Neuron (in vitro differentiated cells): ENCODE measurements around the gene VSTM2B.

Experiments
- H2AFZ ChIP-seq: one replicate; pipeline ENCODE4 v1.6.1; 2013; ENCODE audit warnings: low read depth, mild to moderate bottlenecking, inconsistent platforms, low read length, moderate library complexity
- H3K27me3 ChIP-seq: one replicate; pipeline ENCODE4 v1.6.1; 2013; ENCODE audit warnings: low read length; ENCODE audit not compliant: insufficient read depth
- H3K36me3 ChIP-seq: one replicate; pipeline ENCODE4 v1.6.1; 2013; ENCODE audit warnings: low read length; ENCODE audit not compliant: insufficient read depth
- H3K4me1 ChIP-seq: one replicate; pipeline ENCODE4 v1.6.1; 2013; ENCODE audit warnings: low read length; ENCODE audit not compliant: insufficient read depth
- H3K4me3 ChIP-seq: 2 replicates; pipeline ENCODE4 v1.5.1; 2013; ENCODE audit warnings: mild to moderate bottlenecking, low read length, moderate library complexity
- H3K9me3 ChIP-seq: one replicate; pipeline ENCODE4 v1.6.1; 2013; ENCODE audit warnings: low read length

VSTM2B gene

DNA sequence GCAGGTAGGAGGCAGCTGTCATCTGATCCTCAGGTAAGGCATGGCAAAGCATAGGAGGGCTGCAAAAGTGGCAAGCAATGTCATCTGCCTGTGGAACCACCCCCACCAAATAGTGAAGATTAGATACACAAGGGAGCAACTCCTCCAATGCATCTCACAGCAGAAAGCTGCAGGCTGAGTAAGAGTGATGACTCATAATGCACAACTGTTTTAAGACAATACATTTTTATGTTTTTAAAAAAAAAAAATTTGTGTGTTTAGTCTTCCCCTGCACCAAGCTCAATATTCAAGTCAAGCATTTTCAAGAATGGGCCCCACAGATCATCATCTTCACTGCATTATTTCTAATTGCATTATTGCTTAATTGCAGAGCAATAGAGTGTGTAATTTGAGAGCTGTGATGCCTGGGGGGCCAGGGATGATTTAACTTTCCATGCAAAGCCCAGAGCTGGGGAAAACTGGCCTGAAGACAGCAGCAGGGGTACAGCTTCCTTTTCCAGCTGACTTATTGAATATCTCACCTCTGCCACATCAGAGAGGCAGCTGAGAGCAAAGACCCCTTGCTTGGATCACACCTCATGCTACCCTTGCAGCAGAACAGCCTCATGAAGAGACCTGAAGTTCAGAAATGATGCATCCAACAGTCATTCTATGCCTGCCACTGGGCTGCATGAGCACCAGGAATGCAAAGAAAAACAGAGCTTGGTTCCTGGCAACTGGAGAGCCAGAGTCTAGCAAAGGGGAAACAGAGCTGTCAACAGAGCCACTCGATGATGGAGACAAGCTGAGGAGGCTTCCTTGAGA is 57.6 kb downstream of the VSTM2B start:
- H3K4me1 ChIP-seq: no peaks in the 10 kb centered on the region
- no peaks in the 10 kb centered on the region for H3K9me3 ChIP-seq
- no peaks in the 10 kb centered on the region for H3K27me3 ChIP-seq

DNA sequence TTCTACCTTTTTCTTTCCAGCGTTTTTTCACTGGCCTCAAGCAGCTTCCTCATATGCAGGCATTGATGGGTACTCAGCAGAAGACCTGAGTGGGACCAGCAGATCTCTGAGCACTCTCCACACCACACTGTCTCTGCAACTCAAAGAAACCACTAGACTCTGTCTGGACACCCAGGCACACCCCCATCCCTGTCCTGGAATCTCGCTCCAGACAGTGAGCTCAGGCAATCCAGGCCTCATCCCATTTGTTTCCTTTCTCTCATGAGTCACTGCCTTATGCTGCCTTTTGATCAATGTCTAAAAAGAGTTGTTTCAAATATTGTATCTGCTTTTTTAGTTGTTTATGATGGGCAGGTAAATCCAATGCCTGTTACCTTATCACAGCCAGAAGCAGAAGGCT is 60.6 kb downstream of the VSTM2B start:
- Histone ChIP-seq H3K36me3 (no peaks in the 10 kb centered on the region), H3K4me1 (no peaks in the 10 kb centered on the region), H3K9me3 (no peaks in the 10 kb centered on the region), H2AFZ (no peak overlapping the region), H3K27me3 (peaks cover 2% of the 10 kb centered on the region), H3K4me3 (no peak overlapping the region)

More for the DNA sequence above, 57.6 kb downstream of the VSTM2B start:
- no peaks in the 10 kb centered on the region for H3K36me3 ChIP-seq
- no peak overlapping the region for H2AFZ ChIP-seq
- H3K4me3 ChIP-seq: no peak overlapping the region

DNA sequence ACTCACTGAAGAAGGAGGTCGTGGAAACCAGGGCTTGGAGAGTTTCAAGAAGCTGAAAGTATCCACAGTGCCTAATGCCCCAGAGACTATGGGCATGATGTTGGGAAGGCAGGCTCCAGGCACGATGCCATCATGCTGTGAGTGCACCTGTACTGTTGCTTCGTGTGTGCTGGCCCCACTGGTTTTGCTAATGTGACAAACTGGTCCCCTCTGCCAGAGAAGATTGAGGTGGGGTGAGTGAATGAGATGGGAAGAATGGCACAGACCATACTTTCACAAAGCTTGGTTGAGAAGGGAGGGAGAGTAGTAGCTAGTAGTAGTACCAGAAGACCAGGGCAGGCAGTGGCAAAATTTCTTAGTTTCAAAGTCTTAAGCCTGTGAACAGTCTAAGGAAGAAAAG is 61.3 kb downstream of the VSTM2B start:
- Histone ChIP-seq H3K36me3 (no peaks in the 10 kb centered on the region), H3K4me3 (no peak overlapping the region), H3K27me3 (peaks cover 6% of the 10 kb centered on the region), H3K9me3 (no peaks in the 10 kb centered on the region), H3K4me1 (no peaks in the 10 kb centered on the region), H2AFZ (no peak overlapping the region)

DNA sequence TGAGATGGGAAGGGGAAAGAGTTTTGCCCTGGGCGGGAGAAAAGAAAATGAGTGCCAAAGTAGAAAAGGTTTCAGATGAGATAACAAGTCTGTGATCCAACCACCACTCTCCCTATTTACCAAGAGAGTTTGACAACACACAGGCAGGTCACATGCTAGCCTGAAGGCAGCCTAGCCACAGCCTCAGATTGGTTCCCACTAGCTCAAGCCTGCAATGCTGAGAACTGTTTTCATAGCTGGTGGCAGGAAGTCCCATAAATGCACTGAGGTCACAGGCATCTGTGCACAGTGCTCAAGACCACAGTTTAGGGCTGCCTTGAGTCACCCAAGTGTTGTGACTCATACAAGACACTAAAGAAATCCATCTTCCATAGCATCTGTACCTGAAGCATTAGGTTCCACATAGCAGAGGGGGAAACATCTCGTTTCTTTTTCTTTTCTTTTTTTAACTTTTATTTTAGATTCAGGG is 61.8 kb downstream of the VSTM2B start:
- Histone ChIP-seq H3K9me3 (no peaks in the 10 kb centered on the region), H2AFZ (no peak overlapping the region), H3K36me3 (no peaks in the 10 kb centered on the region), H3K4me1 (no peaks in the 10 kb centered on the region), H3K4me3 (no peak overlapping the region), H3K27me3 (peaks cover 9% of the 10 kb centered on the region)

DNA sequence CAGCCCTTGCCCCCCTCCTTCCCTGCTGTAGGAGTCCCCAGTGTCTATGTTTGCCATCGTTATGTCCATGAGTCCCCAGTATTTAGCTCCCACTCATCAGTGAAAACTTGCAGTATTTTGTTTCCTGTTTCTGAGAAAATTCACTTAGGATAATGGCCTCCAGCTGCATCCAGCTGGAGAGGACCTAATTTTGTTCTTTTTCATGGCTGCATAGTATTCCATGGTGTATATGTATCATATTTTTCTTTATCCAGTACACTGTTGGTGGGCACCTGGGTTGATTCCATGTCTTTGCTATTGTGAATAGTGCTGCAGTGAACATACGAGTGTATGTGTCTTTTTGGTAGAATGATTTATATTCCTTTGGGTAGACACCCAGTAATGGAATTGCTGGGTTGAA is 62.3 kb downstream of the VSTM2B start:
- Histone ChIP-seq H3K4me3 (no peak overlapping the region), H3K9me3 (no peaks in the 10 kb centered on the region), H2AFZ (no peak overlapping the region), H3K27me3 (peaks cover 9% of the 10 kb centered on the region), H3K36me3 (no peaks in the 10 kb centered on the region), H3K4me1 (no peaks in the 10 kb centered on the region)

DNA sequence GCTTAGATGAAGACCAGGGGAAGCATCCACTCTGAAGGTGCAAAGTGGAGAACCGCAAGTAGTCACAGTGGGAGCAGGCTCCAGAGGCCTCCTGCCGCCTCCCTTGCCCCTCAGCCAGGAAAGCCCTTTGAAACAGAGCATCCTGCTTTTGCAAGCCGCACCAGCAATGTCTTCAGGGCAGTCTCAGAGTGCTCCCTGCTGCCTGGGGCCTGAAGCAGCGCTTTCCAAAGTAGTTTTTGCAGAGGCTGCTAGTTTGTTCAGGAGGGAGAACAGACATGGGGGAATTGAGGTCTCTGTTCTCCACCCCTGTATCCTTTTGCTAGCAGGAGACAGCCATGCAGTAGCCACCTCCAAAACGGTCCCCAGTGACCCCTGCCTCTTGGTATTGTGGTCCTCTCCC is 64.5 kb downstream of the VSTM2B start:
- no peaks in the 10 kb centered on the region for H3K9me3 ChIP-seq
- H3K4me1 ChIP-seq: no peaks in the 10 kb centered on the region
- no peaks in the 10 kb centered on the region for H3K36me3 ChIP-seq
- no peak overlapping the region for H2AFZ ChIP-seq
- peaks cover 13% of the 10 kb centered on the region for H3K27me3 ChIP-seq
- no peak overlapping the region for H3K4me3 ChIP-seq

DNA sequence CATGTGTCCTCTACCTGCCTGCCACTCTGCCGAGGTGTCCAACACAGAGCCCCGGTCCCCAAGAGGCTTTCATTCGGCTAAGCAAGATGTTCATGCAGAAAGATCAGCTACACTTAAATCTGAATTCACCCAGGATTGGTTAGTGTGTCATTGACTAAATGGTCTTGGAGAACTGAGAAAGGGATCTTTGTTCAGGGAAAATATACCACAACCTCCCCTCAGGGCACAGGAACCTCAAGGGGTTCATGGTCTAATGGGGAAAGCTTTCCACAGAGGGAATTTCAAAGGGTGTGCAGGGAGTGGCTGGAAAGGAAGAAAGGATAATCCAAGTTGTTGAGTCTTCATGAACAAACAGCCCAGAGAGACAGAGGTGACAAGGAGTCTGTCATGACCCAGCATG is 65.9 kb downstream of the VSTM2B start:
- peaks cover 9% of the 10 kb centered on the region for H3K4me1 ChIP-seq
- no peak overlapping the region for H2AFZ ChIP-seq
- H3K36me3 ChIP-seq: no peaks in the 10 kb centered on the region
- peaks cover 18% of the 10 kb centered on the region for H3K27me3 ChIP-seq
- H3K4me3 ChIP-seq: no peak overlapping the region
- H3K9me3 ChIP-seq: no peaks in the 10 kb centered on the region

DNA sequence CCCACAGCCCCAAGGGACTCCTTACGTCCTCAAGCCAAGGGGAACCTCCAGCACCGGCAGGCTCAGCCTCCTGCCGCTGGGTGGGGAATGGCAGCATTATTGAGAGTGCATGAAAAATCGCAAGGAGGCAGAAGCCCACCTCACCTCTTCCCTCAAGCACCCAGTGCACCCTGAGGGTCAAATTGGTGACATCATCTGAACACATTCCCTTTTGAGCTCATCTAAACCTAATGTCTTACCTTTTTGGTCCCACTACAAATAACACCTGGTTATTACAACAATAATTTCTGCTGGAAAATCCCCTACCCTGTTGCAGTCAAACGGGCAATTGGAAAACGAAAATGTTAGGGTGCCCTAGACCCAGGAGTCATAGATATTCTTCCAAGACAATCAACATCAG is 68.1 kb downstream of the VSTM2B start:
- no peaks in the 10 kb centered on the region for H3K9me3 ChIP-seq
- H3K27me3 ChIP-seq: peaks cover 23% of the 10 kb centered on the region
- H2AFZ ChIP-seq: no peak overlapping the region
- no peaks in the 10 kb centered on the region for H3K36me3 ChIP-seq
- H3K4me3 ChIP-seq: no peak overlapping the region
- H3K4me1 ChIP-seq: peaks cover 9% of the 10 kb centered on the region

DNA sequence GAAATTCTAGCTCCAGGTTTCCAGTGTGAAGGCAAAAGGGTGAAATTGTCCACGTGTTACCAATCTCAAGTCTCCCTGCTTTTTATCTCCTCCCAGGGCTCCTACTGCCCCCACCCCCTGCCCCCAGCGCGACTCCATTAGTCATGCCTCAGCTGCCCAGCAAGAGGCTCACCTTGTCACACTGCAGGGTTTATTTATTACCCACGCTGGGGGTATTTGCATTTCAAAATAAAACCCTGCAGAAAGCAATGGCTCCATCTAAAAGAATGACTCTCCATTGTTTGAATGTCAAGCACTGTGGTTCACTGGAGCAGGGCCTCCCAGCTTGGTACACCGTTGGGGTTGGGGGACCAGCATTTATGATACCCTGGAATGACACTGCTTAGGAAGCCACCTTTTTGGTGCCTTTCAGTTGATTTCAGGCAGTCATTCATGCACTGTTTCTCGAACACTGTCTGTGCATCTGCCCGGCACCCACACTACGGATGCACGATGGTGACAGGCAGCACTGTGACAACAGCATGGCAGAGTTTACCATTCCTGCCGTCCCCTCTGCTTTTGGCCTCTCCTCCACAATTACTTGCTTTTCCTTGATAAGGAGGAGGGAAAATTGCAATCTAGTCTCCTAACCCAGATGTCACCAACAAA is 70.4 kb downstream of the VSTM2B start:
- peaks cover 22% of the 10 kb centered on the region for H3K27me3 ChIP-seq
- H3K9me3 ChIP-seq: no peaks in the 10 kb centered on the region
- H3K36me3 ChIP-seq: no peaks in the 10 kb centered on the region
- peaks cover 9% of the 10 kb centered on the region for H3K4me1 ChIP-seq
- H2AFZ ChIP-seq: no peak overlapping the region
- H3K4me3 ChIP-seq: no peak overlapping the region

DNA sequence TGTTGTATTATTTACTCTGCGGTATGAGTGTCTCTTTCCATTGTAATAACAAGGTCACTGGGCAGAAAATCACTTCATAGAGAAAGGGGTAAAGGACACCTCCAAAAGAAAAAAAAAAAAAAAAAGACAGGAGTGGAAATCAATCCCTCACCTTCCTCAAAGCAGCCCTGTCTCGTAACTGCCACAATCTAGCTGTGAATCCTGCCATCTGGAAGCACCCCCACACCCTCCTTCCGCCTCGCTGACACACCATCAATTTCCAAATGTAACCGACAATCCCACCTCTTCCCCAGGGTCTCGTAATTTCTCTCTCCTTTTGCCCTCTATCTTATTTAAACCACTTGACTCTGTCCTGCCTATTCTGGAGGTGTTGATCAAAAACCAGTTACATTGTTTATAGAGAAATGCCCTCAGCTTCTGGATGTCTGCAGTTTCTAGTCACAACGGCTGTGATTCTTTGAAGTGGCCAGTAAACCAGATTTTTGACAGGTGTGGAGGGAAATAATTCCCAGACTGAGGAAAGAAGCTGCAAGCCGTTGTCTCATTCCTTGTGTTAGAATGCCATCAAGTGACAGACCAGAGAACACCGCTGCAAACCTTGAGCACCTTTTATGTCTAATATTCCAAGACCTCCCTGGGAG is 71.2 kb downstream of the VSTM2B start:
- no peak overlapping the region for H2AFZ ChIP-seq
- H3K36me3 ChIP-seq: no peaks in the 10 kb centered on the region
- H3K27me3 ChIP-seq: peaks cover 17% of the 10 kb centered on the region
- H3K4me1 ChIP-seq: peaks cover 9% of the 10 kb centered on the region
- no peaks in the 10 kb centered on the region for H3K9me3 ChIP-seq
- H3K4me3 ChIP-seq: no peak overlapping the region

DNA sequence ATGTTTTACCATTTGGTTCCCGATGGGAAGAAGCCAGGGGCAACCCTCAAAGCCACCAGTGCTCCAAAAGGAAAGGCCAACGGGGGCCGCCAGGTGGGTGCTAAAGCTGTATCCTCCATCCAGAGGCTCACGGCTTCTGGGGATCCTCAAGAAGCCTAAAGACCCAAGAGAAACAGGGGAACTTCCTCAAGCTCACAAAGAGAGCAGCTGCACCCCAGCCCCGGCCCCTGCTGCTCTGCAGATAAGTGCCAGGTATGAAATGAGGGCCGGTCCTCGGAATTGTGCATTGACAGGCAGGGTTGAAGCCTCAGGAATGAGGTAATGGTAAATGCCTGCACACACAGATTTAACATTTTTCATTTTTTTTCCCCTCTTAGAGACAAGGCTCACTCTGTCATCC is 72.2 kb downstream of the VSTM2B start:
- Histone ChIP-seq H3K4me3 (no peak overlapping the region), H3K4me1 (peaks cover 9% of the 10 kb centered on the region), H3K27me3 (peaks cover 13% of the 10 kb centered on the region), H3K9me3 (no peaks in the 10 kb centered on the region), H3K36me3 (no peaks in the 10 kb centered on the region), H2AFZ (no peak overlapping the region)

DNA sequence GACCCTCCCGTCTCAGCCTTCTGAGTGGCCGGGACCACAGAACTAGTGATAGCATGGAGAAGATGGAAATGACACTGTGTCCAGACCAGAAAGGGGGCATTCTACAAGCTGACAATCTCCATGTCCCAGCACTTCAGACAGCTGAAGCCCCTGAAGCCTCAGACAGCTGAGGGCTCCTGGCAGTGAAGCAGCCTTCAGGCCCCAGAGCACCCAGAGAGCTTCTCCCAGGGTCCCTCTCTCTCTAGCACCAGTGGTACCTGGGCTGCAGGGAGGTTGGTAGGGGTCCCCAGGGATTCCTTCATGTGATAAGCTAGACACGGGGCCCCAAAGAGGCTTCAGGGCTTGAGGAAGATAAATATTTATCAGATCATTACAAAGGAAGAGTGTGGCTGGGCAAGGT is 72.7 kb downstream of the VSTM2B start:
- no peak overlapping the region for H2AFZ ChIP-seq
- H3K4me1 ChIP-seq: peaks cover 9% of the 10 kb centered on the region
- H3K36me3 ChIP-seq: no peaks in the 10 kb centered on the region
- peaks cover 13% of the 10 kb centered on the region for H3K27me3 ChIP-seq
- H3K4me3 ChIP-seq: no peak overlapping the region
- no peaks in the 10 kb centered on the region for H3K9me3 ChIP-seq

DNA sequence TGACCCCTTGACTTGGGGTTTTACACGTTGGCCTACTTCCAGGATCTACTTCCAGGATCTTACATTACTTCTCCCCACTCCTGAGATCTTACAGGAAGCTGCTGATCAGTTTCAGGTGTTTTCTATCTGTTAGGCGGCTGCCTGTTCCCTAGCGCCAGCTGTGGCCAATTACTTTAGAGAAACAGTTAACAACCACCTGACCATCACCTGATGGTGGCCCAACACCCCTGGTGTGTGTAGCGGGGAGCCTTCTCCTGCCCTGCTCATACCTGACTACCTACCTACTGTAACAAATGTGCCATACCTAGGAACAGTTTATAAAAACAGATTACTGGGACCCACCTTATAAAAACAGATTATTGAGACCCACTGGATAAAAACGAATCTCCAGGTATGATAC is 77.5 kb downstream of the VSTM2B start:
- no peaks in the 10 kb centered on the region for H3K36me3 ChIP-seq
- H2AFZ ChIP-seq: no peak overlapping the region
- peaks cover under 1% of the 10 kb centered on the region for H3K27me3 ChIP-seq
- no peak overlapping the region for H3K4me3 ChIP-seq
- no peaks in the 10 kb centered on the region for H3K9me3 ChIP-seq
- H3K4me1 ChIP-seq: peaks cover 8% of the 10 kb centered on the region
